ENCODE data around the gene HEY2. TPM values are rescaled to one million over a fixed set of nuclear protein-coding genes. Genes with fewer than 3 reads are reported as not detected.

The HEY2 gene
- total and polyA plus RNA-seq, 2 of the 8 experiments (the other 6 are each of a cell fraction or from before 2014, with no cell fraction given), result 9.1 to 16.2 TPM

- Histone ChIP-seq H3K27ac (ENCODE audit: low read depth, low read length) (no peak overlapping the region), H3K9me3 (ENCODE audit: insufficient read depth in 2 of 2, low read depth in 1 of 2, low read length in 1 of 2) (no peaks in the 10 kb centered on the region), H3K4me3 (ENCODE audit: extremely low read depth in 1 of 4, insufficient read depth in 2 of 4, low read depth in 3 of 4, low read length in 4 of 4) (no peak overlapping the region), H2BK120ac (replicated peaks; ENCODE audit: low read depth, low read length) (no peak overlapping the region), H3K23me2 (ENCODE audit: low read depth, low read length) (no peaks in the 10 kb centered on the region), H2BK15ac (ENCODE audit: low read length) (no peak overlapping the region), H3K9ac (replicated peaks in 1 of 4; ENCODE audit: extremely low read depth in 1 of 4, low read depth in 3 of 4, low read length in 3 of 4) (no peak overlapping the region), H3K4me1 (replicated peaks in 1 of 4; ENCODE audit: control insufficient read depth in 3 of 4, insufficient read depth in 4 of 4, low read length in 3 of 4) (no peaks in the 10 kb centered on the region), H3K36me3 (ENCODE audit: control insufficient read depth in 2 of 4, insufficient read depth in 4 of 4, low read length in 3 of 4) (no peaks in the 10 kb centered on the region), H2AFZ (ENCODE audit: low read length) (no peak overlapping the region), H3K27me3 (replicated peaks in 1 of 4; ENCODE audit: control insufficient read depth in 3 of 4, extremely low read depth in 1 of 4, insufficient read depth in 3 of 4, low read length in 3 of 4) (no peaks in the 10 kb centered on the region), H3K4me2 (ENCODE audit: insufficient read depth in 1 of 2, low read depth in 2 of 2, low read length in 2 of 2) (no peak overlapping the region), H4K91ac (replicated peaks; ENCODE audit: insufficient read length, low read length) (no peak overlapping the region), H3K79me1 (ENCODE audit: low read depth, low read length) (no peaks in the 10 kb centered on the region), H3K18ac (ENCODE audit: extremely low read depth, low read length) (no peak overlapping the region), H3K56ac (replicated peaks; ENCODE audit: insufficient read length, low read depth, low read length) (no peak overlapping the region), H2AK5ac (ENCODE audit: low read depth, low read length) (no peak overlapping the region), H3K4ac (replicated peaks; ENCODE audit: insufficient read length, low read depth, low read length) (no peak overlapping the region), H2BK12ac (ENCODE audit: low read depth, low read length) (no peak overlapping the region), H2BK5ac (ENCODE audit: low read depth, low read length) (no peak overlapping the region), H3K14ac (ENCODE audit: insufficient read length) (no peak overlapping the region), H4K20me1 (replicated peaks in 1 of 2; ENCODE audit: control insufficient read depth in 1 of 2, insufficient read depth in 2 of 2, low read length in 2 of 2) (peaks cover 0 to 2% of the 10 kb centered on the region in 2 experiments), H4K8ac (ENCODE audit: extremely low read depth, insufficient read depth, low read length) (no peak overlapping the region), H2BK20ac (ENCODE audit: low read length) (no peak overlapping the region), H3K79me2 (ENCODE audit: control insufficient read depth in 1 of 2, insufficient read depth in 2 of 2, low read length in 2 of 2) (0 out of 4 replicates have a peak, but pooled peaks cover 0 to 1% of the 10 kb centered on the region in 2 experiments), H4K5ac (ENCODE audit: insufficient read length, low read depth, low read length) (no peak overlapping the region), H3K23ac (ENCODE audit: insufficient read length) (no peak overlapping the region)
- no peak for DNase-seq (ENCODE audit: low read depth in 1 of 2, low spot score in 2 of 2)
- no peak for FAIRE-seq
- CTCF ChIA-PET (ENCODE audit: partially characterized antibody), result interaction anchor here (0.6 to 1.2 kb wide), 6 partner anchors 11 to 519 kb away, joined by 3 read pairs; partner anchors contain the start of gene HINT3
- POLR2A ChIA-PET (ENCODE audit: partially characterized antibody), result interaction anchor here (1.1 to 1.7 kb wide), 2 partner anchors 8 to 17 kb away, joined by 4 to 7 read pairs; partner anchors contain the start of gene NCOA7
- WGBS, 2 experiments (ENCODE audit: extremely low coverage in 1 of 2, insufficient coverage in 1 of 2, insufficient read length in 1 of 2, insufficient replicate concordance in 2 of 2, low coverage in 1 of 2, low lambda C conversion rate in 2 of 2, missing lambda C conversion rate in 1 of 2), result 85 to 100% methylated on average over 1 to 5 of the region's 5 CpGs
- no peak for TF ChIP-seq CHD2 (IDR thresholded peaks at IDR 0.05; ENCODE audit: low read length)
- TF ChIP-seq TCF12 (IDR thresholded peaks at IDR 0.05; ENCODE audit: low read depth, low read length), result no peak
- no peak for TF ChIP-seq TAF1 (IDR thresholded peaks at IDR 0.05; ENCODE audit: low read depth, low read length)
- TF ChIP-seq ZNF274 (IDR thresholded peaks at IDR 0.05; ENCODE audit: borderline replicate concordance, extremely low read depth, low read length), result no peak
- TF ChIP-seq, protein P1, sequence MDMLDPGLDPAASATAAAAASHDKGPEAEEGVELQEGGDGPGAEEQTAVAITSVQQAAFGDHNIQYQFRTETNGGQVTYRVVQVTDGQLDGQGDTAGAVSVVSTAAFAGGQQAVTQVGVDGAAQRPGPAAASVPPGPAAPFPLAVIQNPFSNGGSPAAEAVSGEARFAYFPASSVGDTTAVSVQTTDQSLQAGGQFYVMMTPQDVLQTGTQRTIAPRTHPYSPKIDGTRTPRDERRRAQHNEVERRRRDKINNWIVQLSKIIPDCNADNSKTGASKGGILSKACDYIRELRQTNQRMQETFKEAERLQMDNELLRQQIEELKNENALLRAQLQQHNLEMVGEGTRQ (IDR thresholded peaks at IDR 0.05; ENCODE audit: low read length), result no peak
- no peak for TF ChIP-seq SP4 (IDR thresholded peaks at IDR 0.05; ENCODE audit: low read length)
- TF ChIP-seq SIN3A (conservative IDR thresholded peaks at IDR 0.05 in 1 of 2, IDR thresholded peaks at IDR 0.05 in 1 of 2; ENCODE audit: low read depth in 1 of 2, low read length in 2 of 2), result no peak
- no peak for TF ChIP-seq SIRT6 (IDR thresholded peaks at IDR 0.05; ENCODE audit: low read length)
- no peak for TF ChIP-seq MAFK (IDR thresholded peaks at IDR 0.05; ENCODE audit: low read depth, low read length)
Measured at GRCh38 chr6:125798734-125799508, 49.5 kb downstream of the HEY2 start.

All from H1 (cell line).